A673 (cell line): ENCODE results near the gene NCOA7. TPM values are rescaled to one million over a fixed set of nuclear protein-coding genes. Genes with fewer than 3 reads are reported as not detected.
A peak's percentile ranks its signal among the peaks of the same experiment; 100 is the strongest.

ENCODE experiments used
- BruUV-seq: library from RNA; stranded (reverse); fragments of 400-500 nt; replicated peaks from 2 replicates; lab custom pipeline; 2021; lab: Mats Ljungman, UMichigan
- CTCF ChIA-PET: fragments of 300-600 bp; sonication (Branson Sonifier 250); formaldehyde crosslinking; loops from one replicate; lab custom pipeline; 2022; ENCODE audit warnings: antibody characterized with exemption; lab: Charles Lee
- POLR2A ChIA-PET: fragments of 300-600 bp; sonication (Branson Sonifier 250); formaldehyde crosslinking; loops from one replicate; lab custom pipeline; 2022; ENCODE audit warnings: antibody characterized with exemption; ENCODE audit not compliant: low non-redundant PET; lab: Charles Lee
- DNase-seq: peaks from one replicate; pipeline ENCODE4 v3.0.0-alpha.2; 2015; ENCODE audit warnings: low spot score
- H3K27ac ChIP-seq: fragments of 200-600 bp; sonication (generic); 2 replicates; pipeline ENCODE4 v1.5.1; 2016; ENCODE audit warnings: mixed run types, low read depth, mild to moderate bottlenecking, mixed read lengths, antibody characterized with exemption, low read length; ENCODE audit not compliant: poor library complexity, severe bottlenecking
- H3K27me3 ChIP-seq: fragments of 200-600 bp; sonication (generic); replicated peaks from 2 replicates; pipeline ENCODE4 v1.6.1; 2017; ENCODE audit warnings: mixed run types, low read depth, mild to moderate bottlenecking, mixed read lengths, antibody characterized with exemption, low read length; ENCODE audit not compliant: insufficient read depth, poor library complexity
- H3K36me3 ChIP-seq: fragments of 200-600 bp; sonication (generic); 2 replicates; pipeline ENCODE4 v1.6.1; 2016; ENCODE audit warnings: mixed run types, mild to moderate bottlenecking, mixed read lengths, antibody characterized with exemption, low read length; ENCODE audit not compliant: insufficient read depth, poor library complexity, severe bottlenecking
- H3K4me1 ChIP-seq: fragments of 200-600 bp; sonication (generic); 2 replicates; pipeline ENCODE4 v1.6.1; 2017; ENCODE audit warnings: mixed run types, mild to moderate bottlenecking, mixed read lengths, antibody characterized with exemption, low read length; ENCODE audit not compliant: insufficient read depth, poor library complexity, severe bottlenecking
- H3K4me3 ChIP-seq: fragments of 200-600 bp; sonication (generic); 2 replicates; pipeline ENCODE4 v1.5.1; 2016; ENCODE audit warnings: low read depth, mixed run types, mild to moderate bottlenecking, mixed read lengths, low read length; ENCODE audit not compliant: poor library complexity, severe bottlenecking
- H3K9me3 ChIP-seq: fragments of 200-600 bp; sonication (generic); 2 replicates; pipeline ENCODE4 v1.6.1; 2016; ENCODE audit warnings: mixed run types, low read depth, mild to moderate bottlenecking, mixed read lengths, antibody characterized with exemption, low read length; ENCODE audit not compliant: poor library complexity, severe bottlenecking
- EZH2 ChIP-seq: fragments of 200-600 bp; sonication (generic); IDR thresholded peaks from 2 replicates; pipeline ENCODE4 v1.6.1; 2017; ENCODE audit warnings: borderline replicate concordance, low read depth, mild to moderate bottlenecking, mixed read lengths, antibody characterized with exemption, low read length; ENCODE audit not compliant: poor library complexity, severe bottlenecking
- intact Hi-C: fragments of 100-400 bp; cut with micrococcal nuclease; formaldehyde crosslinking; loops from one replicate; pipeline ENCODE4 v1.10.0; 2022; ENCODE audit not compliant: unreplicated experiment
- total RNA-seq: library from RNA; stranded (reverse); gene quantifications from 2 replicates; pipeline ENCODE4 v1.2.3, GENCODE V29; 2021
- TF ChIP-seq, protein P1 (sequence below): fragments of 300-800, 200-600 bp; sonication (generic); conservative IDR thresholded peaks from 2 replicates; pipeline ENCODE4 v1.5.1; 2017; ENCODE audit warnings: low read depth, mild to moderate bottlenecking, antibody characterized with exemption, low read length, moderate library complexity, mixed read lengths

NCOA7 gene
- total RNA-seq, 1 experiment from 2014 or later: 33.5 TPM

DNA sequence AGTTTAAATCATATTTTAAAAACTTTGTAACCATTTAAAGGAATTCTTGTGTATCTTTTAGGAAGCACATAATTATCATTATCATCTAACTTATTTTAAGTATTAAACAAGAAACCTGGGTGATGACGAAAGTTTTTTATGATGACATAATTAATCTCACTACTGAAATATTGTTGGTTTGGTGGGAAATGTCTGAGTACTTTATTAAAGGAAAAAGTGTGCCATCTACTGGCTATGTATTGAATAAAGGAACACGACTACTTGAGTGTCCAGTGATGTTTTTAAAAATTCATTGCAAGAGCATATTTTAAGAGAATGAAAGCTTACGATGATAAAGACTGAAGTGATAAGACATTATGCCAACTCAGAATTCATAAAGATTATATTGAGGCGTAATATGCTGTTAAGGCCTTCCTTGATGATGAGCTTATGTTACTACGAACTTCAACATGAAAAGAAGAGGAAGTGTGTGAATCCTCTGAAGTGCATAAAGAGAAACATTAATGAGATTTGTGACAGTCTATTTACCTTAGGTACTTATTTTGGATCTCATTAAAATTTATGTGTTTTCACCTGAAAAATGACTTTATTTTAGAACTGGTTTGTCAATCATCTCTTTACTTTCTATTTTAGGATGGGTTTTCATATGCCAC, 183.6 kb downstream of the NCOA7 start:
- H3K4me3 ChIP-seq: no peak overlapping the region
- intact Hi-C loops: loop anchor here (2.0 to 10.0 kb wide), 4 partner anchors 117 to 1100 kb away; no protein-coding TSS in a partner anchor
- BruUV-seq: no TSS peak
- ChIA-PET POLR2A (no interaction called here), CTCF (interaction anchor here (1.0 to 2.0 kb wide), 3 partner anchors 117 to 185 kb away, joined by 3 to 5 read pairs (median 4); partner anchors contain the start of gene NCOA7)
- H3K9me3 ChIP-seq: no peaks in the 10 kb centered on the region
- no peaks in the 10 kb centered on the region for H3K4me1 ChIP-seq
- peak overlapping the region; percentile 41 for H3K27ac ChIP-seq
- no peaks in the 10 kb centered on the region for H3K27me3 ChIP-seq
- H3K36me3 ChIP-seq: no peaks in the 10 kb centered on the region
- peak; percentile 78 for DNase-seq
- no peak for TF ChIP-seq EZH2
- TF ChIP-seq, protein P1, sequence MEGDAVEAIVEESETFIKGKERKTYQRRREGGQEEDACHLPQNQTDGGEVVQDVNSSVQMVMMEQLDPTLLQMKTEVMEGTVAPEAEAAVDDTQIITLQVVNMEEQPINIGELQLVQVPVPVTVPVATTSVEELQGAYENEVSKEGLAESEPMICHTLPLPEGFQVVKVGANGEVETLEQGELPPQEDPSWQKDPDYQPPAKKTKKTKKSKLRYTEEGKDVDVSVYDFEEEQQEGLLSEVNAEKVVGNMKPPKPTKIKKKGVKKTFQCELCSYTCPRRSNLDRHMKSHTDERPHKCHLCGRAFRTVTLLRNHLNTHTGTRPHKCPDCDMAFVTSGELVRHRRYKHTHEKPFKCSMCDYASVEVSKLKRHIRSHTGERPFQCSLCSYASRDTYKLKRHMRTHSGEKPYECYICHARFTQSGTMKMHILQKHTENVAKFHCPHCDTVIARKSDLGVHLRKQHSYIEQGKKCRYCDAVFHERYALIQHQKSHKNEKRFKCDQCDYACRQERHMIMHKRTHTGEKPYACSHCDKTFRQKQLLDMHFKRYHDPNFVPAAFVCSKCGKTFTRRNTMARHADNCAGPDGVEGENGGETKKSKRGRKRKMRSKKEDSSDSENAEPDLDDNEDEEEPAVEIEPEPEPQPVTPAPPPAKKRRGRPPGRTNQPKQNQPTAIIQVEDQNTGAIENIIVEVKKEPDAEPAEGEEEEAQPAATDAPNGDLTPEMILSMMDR: peak; percentile 71

DNA sequence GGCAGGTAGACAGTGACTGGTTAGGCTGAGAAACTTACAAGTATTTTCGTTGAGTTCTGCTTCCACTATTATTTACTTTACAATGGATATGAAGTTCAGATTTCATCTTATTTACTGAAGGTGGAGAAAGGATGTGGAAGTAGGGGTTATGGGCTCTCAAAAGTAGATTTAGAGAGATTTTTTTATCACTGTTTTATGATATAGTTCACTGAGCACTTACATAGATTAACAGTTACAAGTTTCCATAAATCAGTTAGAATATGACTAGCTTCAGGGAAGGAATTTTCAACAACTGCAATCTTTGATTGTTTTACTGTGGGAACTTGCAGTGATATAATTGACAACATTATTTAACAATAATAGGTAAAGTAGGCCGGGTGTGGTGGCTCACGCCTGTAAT, 188.3 kb downstream of the NCOA7 start:
- Histone ChIP-seq H3K4me1 (peaks cover 12% of the 10 kb centered on the region), H3K4me3 (no peak overlapping the region), H3K27ac (no peak overlapping the region), H3K36me3 (no peaks in the 10 kb centered on the region), H3K27me3 (no peaks in the 10 kb centered on the region), H3K9me3 (no peaks in the 10 kb centered on the region)
- no TSS peak for BruUV-seq
- ChIA-PET CTCF (no interaction called here), POLR2A (no interaction called here)
- DNase-seq: no peak
- TF ChIP-seq, protein P1: no peak
- TF ChIP-seq EZH2: no peak
- intact Hi-C loops: loop anchor here (10.0 kb wide), 1 partner anchor 1104 kb away; no protein-coding TSS in a partner anchor

Other genes starting within 250 kb of the NCOA7 start
- gene HEY2, start 41.3 kb upstream of the NCOA7 start, total RNA-seq: 0.15 and 0.32 TPM in 2 replicates
- gene HINT3, start 165.8 kb downstream of the NCOA7 start, total RNA-seq: 15.0 and 15.8 TPM in 2 replicates
- 25.9 and 29.1 TPM in 2 replicates for gene TRMT11, start 195.6 kb downstream of the NCOA7 start, total RNA-seq